Stimulated activated CD8-positive, alpha-beta memory T cell treated with anti-CD3 and anti-CD28 coated beads, Interleukin-4, amount 100 ng/mL, for 48 hours (primary cell): ENCODE measurements around the gene SLC25A45.
A peak's percentile ranks its signal among the peaks of the same experiment; 100 is the strongest.

Experiments used
- DNase-seq: peaks from one replicate; pipeline ENCODE4 v3.0.0-alpha.2; 2020

SLC25A45 gene

GRCh38 chr11:65402790-65403189 lies 20.3 kb upstream of the SLC25A45 start:
- DNase-seq = no peak

DNA sequence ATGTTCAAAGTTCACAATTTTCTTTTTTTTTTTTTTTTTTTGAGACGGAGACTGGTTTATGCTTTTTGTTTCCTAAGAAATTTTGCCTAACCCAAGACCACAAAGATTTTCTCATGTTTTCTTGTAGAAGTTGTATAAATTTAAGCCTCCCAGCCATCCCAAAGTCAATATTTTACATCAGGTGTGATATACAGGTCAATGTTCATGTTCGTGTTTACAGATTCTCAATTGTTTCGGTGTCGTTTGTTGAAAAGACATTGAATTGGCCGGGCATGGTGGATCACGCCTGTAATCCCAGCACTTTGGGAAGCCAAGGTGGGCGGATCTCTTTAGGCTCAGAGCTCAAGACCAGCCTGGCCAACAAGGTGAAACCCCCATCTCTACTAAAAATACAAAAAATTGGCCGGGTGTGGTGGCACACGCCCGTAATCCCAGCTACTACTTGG lies 19.4 kb upstream of the SLC25A45 start:
- DNase-seq = no peak

GRCh38 chr11:65401073-65401802 lies 18.8 kb upstream of the SLC25A45 start:
- no peak for DNase-seq

- DNase-seq = no peak
Observed at GRCh38 chr11:65400307-65401072, 18.0 kb upstream of the SLC25A45 start.

- DNase-seq = no peak
Observed at GRCh38 chr11:65399845-65400244, 17.4 kb upstream of the SLC25A45 start.

DNA sequence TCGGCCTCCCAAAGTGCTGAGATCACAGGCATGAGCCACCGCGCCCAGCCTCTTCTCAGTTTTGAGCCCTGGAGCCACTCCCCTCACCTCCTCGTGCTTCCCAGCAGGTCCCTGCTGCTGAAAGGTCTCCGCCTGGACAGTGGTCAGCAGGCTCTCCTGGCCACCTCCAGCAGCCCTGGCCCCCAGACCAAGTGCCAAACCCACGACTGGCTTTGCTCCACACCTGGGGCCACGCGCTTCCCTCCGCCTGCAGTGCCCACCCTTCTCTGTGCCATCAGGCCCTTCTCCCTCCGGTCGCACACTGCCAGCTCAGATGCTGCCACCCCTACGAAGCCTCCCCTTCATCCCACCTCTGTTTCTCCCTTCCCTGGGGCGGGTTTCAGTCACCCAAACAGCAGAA lies 16.8 kb upstream of the SLC25A45 start:
- DNase-seq = no peak

- no peak for DNase-seq
Observed at GRCh38 chr11:65398362-65398910, 16.0 kb upstream of the SLC25A45 start.

DNA sequence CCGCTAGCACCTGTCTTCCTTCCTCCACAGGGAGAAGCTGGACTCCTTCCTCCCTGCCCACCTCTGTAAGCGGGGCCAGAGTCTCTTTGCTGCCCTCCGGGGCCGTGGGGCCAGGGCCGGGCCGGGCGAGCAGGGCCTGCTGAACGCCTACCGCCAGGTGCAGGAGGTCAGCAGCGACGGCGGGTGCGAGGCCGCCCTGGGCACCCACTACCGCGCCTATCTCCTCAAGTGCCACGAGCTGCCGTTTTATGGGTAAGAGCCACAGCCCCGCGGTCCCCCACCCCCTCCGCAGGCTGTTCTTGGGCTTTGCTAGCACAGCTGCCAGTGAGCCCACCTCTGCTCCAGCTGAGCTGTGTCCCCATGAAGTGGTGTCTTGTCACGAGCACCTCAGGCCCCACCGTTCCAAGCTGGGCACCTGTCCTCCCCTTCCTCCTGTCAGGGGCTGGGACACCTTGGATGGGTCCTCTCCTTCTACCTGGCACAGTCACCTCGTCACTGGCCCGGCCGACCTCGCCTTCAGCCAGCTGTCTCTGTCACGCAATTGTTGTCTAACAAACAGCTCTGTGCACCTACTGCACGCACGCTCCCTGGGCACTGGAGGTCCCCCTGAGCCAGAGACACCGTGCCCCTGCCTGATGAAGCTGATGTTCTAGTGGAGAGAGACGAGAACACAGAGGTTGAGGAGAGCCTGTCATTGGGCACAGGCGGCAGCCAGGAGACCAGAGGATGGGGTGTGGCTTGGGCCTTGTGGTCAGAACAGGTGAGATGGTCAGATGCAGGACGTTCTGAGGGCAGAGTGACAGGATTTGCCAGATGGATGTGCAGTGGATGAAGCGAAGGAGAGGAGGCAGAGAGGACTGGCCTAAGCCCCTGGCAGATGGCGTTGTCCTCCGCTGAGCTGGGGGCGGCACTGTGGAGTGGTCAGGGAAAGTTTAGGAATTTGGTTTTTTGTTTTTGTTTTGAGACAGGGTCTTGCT lies 14.6 kb upstream of the SLC25A45 start:
- no peak for DNase-seq

DNA sequence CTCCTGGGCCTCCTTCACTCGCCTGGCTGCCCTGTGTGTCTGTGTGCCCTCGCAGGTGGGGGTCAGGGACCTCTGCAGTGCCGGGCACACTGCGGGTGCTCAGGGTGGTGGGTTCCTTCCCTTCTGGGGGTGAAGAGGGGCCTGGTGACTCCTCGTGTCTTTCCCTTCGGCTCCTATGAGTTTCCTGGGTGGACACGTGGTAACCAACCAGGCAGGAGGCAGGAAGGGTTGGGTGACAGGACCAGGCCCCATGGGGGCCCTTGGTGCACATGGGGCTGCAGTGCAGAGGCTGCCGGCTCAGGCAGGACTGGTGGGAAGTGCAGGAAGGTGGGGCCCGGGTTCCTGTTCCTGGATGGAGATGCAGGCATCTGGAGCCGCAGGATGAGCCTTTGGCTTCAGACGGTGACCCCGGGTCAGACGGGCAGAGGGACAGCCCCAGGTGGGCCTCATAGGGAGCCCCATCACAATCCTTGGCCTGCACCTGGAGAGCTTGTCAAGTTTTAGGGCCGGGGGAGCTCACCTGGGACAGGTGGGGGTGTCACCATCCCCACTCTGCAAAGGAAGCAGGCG lies 13.6 kb upstream of the SLC25A45 start:
- DNase-seq = no peak

GRCh38 chr11:65394125-65394536 lies 11.7 kb upstream of the SLC25A45 start:
- DNase-seq = no peak

- DNase-seq = no peak
Observed at GRCh38 chr11:65393513-65394079, 11.2 kb upstream of the SLC25A45 start.

DNA sequence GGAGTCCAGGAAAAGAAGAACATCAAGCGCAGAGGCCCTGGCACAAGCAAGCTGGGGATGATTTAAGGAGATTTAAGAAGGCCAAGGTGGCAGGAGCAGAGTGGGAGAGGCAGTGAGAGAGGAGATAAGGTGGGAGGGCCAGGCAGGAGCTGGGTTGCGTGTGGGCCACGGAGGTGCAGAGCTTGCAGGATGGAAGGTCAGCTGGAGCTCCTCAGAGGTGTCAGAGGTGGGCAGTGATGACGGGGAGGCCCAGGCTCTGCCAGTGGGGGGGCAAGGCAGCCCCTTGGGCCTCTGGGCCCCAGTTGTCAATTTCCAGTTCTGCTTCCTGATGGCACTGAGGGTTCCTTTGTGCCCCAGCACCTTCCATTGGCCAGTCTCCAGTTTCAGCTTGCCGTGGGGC lies 10.5 kb upstream of the SLC25A45 start:
- DNase-seq = no peak

DNA sequence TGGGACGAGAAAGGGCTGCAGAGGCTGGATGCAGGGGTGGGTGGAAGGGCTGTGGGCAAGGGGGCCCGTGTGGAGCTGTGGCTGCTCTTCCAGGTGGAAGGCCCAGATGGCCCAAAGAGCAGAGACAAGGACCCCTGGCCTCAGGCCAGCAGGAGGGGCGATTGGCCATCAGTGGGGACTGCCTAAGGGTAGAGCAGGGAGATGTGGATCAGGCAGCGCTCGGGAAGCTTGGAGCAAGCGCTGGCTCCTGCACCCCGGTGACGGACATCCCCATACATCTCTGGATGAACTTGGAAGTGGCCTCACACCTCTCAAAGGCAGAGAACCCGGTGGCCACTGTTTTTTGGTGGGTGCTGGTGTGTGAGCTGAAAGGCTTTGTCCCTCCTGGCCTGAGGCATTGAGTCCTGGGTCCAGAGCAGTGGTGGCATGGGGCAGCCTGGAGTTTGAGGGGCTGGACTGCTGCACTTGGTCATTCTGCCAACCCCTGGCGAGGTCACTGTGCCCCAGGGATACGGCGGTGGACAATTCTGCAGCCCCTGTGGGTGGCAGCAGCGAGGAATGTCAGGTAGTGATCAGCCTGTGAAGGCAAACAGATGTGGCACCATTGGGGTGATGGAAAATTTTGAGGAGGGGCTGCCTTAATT lies 9.9 kb upstream of the SLC25A45 start:
- DNase-seq = no peak

- no peak for DNase-seq
Observed at GRCh38 chr11:65390996-65391395, 8.6 kb upstream of the SLC25A45 start.

DNA sequence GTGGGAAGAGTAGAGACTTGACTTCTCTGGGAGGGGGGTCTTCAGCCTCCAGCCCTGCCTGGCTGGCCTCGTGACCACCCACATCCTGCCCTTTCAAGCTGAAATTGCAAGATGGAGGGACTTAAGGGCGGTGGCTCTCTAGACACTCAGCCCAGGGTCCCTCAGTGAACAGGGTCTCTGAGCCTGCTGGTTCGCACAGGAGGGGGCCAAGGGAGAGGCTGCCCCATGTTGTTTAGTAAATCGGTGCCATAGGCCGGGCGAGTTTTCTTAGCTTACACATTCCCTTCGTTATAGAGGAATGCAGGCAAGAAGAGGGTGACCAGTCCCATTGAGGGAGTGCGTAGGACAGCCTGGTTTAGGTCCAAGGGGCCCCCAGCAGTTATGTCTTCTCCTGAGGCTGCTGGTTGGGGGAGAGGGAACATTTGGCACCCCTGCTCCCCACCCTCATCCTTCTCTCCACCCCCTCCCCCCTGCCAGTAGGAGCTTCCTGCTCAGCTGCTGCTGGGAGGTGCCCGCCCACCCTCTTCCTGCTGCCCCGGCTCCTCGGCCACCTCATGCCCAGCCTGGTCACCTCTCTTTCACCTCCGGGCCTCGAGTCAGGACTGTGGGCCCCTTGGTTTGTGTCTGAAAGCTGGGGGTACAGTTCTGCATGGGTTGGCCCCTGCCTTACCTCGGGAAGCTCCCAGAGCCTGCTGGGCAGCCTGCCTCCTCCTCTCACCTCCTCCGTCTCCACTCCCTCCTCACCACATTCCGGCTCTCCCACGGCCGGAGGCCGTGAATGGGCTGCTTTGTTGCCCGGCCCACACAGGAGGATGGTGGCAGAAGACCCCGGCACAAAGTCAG lies 7.9 kb upstream of the SLC25A45 start:
- no peak for DNase-seq

DNA sequence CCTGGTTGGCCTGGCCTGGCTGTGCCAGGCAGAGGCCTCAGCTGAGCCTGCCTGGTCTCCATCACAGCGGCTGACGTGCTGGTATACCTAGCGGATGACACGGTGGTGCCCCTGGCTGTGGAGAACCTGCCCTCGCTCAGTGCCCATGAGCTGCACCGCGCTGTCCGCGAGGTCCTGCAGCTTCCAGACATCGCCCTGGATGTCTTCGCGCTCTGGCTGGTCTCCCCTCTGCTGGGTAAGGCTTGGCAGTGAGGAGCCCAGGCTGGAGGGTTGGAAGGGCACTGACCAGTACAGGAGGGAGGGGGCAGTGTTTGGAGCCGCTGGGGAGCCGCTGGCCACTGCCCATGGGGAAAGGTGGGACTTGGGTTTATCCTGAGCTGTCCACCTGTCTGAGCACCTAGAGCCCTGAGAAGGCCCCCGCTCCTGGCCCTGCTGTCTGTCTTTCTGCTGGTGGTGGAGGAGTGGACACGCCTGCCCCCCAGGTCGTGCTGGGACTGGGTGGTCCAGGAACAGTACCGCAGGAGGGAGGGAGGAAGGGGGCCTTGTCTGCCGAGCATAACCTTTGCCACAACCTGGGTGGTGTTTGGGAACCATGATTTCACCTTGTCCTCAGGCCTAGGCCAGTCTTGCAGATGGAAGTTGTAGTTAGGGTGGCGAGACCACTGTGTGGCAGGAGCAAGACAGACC lies 7.0 kb upstream of the SLC25A45 start:
- DNase-seq = no peak

DNA sequence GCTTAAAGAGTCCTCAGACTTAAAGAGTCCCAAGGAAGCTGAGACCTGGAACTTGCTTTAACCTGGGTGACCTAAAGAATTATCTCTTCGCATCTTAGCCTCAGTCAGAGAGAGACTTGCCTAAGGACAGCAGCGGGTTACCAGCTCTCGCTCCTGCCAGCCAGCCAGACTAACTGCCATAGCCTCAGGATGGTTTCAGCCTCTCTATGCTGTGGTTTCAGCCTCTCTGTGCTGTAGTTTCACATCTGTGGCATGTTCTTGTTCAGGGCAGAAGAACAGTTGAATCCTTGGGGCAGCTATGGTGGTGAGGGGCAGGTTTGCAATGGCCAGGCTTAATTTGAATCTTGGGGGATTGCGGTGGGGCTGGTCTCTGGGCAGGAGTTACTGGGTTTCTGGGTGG lies 6.3 kb upstream of the SLC25A45 start:
- DNase-seq = no peak

GRCh38 chr11:65386307-65387140 lies 4.1 kb upstream of the SLC25A45 start, which contains the start of gene FRMD8:
FRMD8 (plus strand) TSS chr11:65386637; CDS start chr11:65387037, 400 bp downstream.
- DNase-seq = peak; percentile 89
